Endothelial cell of umbilical vein (primary cell): ENCODE measurements around the gene CRTC1. TPM values are rescaled to one million over a fixed set of nuclear protein-coding genes. Genes with fewer than 3 reads are reported as not detected.

Source experiments
- BruUV-seq: library from RNA; stranded (reverse); fragments of 400-500 nt; replicated peaks from 2 replicates; lab custom pipeline; 2021; lab: Mats Ljungman, UMichigan
- CTCF ChIA-PET: fragments of 300-600, 350-600 bp; sonication (Branson Sonifier 250); formaldehyde crosslinking; loops from one replicate; lab custom pipeline; 2021; ENCODE audit warnings: antibody characterized with exemption, inconsistent platforms; lab: Charles Lee
- POLR2A ChIA-PET: fragments of 300-600, 350-600 bp; sonication (Branson Sonifier 250); formaldehyde crosslinking; loops from one replicate; lab custom pipeline; 2021; ENCODE audit warnings: antibody characterized with exemption, inconsistent platforms; lab: Charles Lee
- DNase-seq: peaks from one replicate; pipeline ENCODE4 v3.0.0-alpha.2; 2011; ENCODE audit warnings: low read depth, low spot score
- FAIRE-seq: peaks from 2 replicates; lab custom pipeline; 2011; peaks lifted over from hg19 to GRCh38; lab: Jason Lieb, UNC
- H2AFZ ChIP-seq: 2 replicates; pipeline ENCODE4 v1.6.0; 2012; ENCODE audit warnings: low read depth, low read length, control low read depth, inconsistent platforms
- H3K27ac ChIP-seq: 2 replicates; pipeline ENCODE4 v1.5.1; 2011; ENCODE audit warnings: low read depth, mild to moderate bottlenecking, control low read depth, low read length, moderate library complexity; ENCODE audit not compliant: insufficient read depth
- H3K27me3 ChIP-seq, 2 experiments: 2 replicates each; pipeline versions ENCODE4 v1.6.0 to v1.6.1; 2011; ENCODE audit warnings: low read length in 2 of 2, mixed read lengths in 1 of 2; ENCODE audit not compliant: control insufficient read depth in 2 of 2, insufficient read depth in 2 of 2
- H3K36me3 ChIP-seq, 2 experiments: 2 replicates in 1 of 2; 3 replicates in 1 of 2; pipeline ENCODE4 v1.5.1; 2011; ENCODE audit warnings: low read length in 2 of 2, mild to moderate bottlenecking in 1 of 2, moderate library complexity in 1 of 2; ENCODE audit not compliant: control insufficient read depth in 2 of 2, insufficient read depth in 2 of 2; ENCODE audit errors: extremely low read depth in 1 of 2
- H3K4me1 ChIP-seq: 3 replicates; pipeline ENCODE4 v1.5.1; 2011; ENCODE audit warnings: mild to moderate bottlenecking, low read length; ENCODE audit not compliant: control insufficient read depth, insufficient read depth; ENCODE audit errors: extremely low read depth
- H3K4me2 ChIP-seq: 2 replicates; pipeline ENCODE4 v1.6.1; 2011; ENCODE audit warnings: low read length, control low read depth, mixed read lengths; ENCODE audit not compliant: insufficient read depth
- H3K4me3 ChIP-seq, 3 experiments: fragments of 200-600 bp in 1 of 3; sonication (generic), shearing (Covaris generic) in 1 of 3; replicated peaks in 1 of 3; 2 replicates each; pipeline ENCODE4 v1.5.1; 2011 to 2016; ENCODE audit warnings: control low read depth in 3 of 3, low read length in 3 of 3, mild to moderate bottlenecking in 2 of 3, inconsistent platforms in 1 of 3, low read depth in 1 of 3, moderate library complexity in 1 of 3; ENCODE audit not compliant: insufficient read depth in 1 of 3
- H3K79me2 ChIP-seq: 2 replicates; pipeline ENCODE4 v1.6.0; 2012; ENCODE audit warnings: low read length, inconsistent platforms; ENCODE audit not compliant: control insufficient read depth, insufficient read depth
- H3K9ac ChIP-seq: replicated peaks from 2 replicates; pipeline ENCODE3; 2011; ENCODE audit warnings: low read length, control low read depth; ENCODE audit not compliant: insufficient read depth; ENCODE audit errors: extremely low read depth
- H3K9me1 ChIP-seq: replicated peaks from 3 replicates; pipeline ENCODE4 v1.6.0; 2011; ENCODE audit warnings: mild to moderate bottlenecking, low read length; ENCODE audit not compliant: control insufficient read depth, insufficient read depth; ENCODE audit errors: extremely low read depth
- H3K9me3 ChIP-seq: replicated peaks from 2 replicates; pipeline ENCODE4 v1.5.1; 2012; ENCODE audit warnings: low read length, inconsistent platforms; ENCODE audit not compliant: control insufficient read depth, insufficient read depth
- H4K20me1 ChIP-seq: replicated peaks from 2 replicates; pipeline ENCODE3; 2011; ENCODE audit warnings: mild to moderate bottlenecking, low read length; ENCODE audit not compliant: control insufficient read depth, insufficient read depth; ENCODE audit errors: extremely low read depth
- FOS ChIP-seq: IDR thresholded peaks from 2 replicates; pipeline ENCODE4 v1.6.1; 2011; ENCODE audit warnings: mild to moderate bottlenecking, low read length, moderate library complexity, borderline replicate concordance; ENCODE audit not compliant: insufficient read depth
- GATA2 ChIP-seq: IDR thresholded peaks from 2 replicates; pipeline ENCODE4 v1.7.0; 2011; ENCODE audit warnings: low read depth, mild to moderate bottlenecking, moderate library complexity, mixed read lengths, low read length; ENCODE audit not compliant: insufficient read length, insufficient read depth
- JUN ChIP-seq: IDR thresholded peaks from 2 replicates; pipeline ENCODE4 v1.6.1; 2011; ENCODE audit warnings: borderline replicate concordance, low read depth; ENCODE audit not compliant: insufficient read length, insufficient read depth
- MYC ChIP-seq: IDR thresholded peaks from one replicate; pipeline ENCODE4 v1.6.1; 2011; ENCODE audit warnings: mild to moderate bottlenecking, low read depth, low read length
- POLR2A ChIP-seq: IDR thresholded peaks from 2 replicates; pipeline ENCODE4 v1.6.1; 2012; ENCODE audit warnings: low read depth, mild to moderate bottlenecking, control low read depth, low read length
- POLR2AphosphoS5 ChIP-seq: IDR thresholded peaks from 2 replicates; pipeline ENCODE4 v1.6.1; 2012; ENCODE audit warnings: low read depth, mild to moderate bottlenecking, control low read depth, low read length, moderate library complexity; ENCODE audit not compliant: insufficient read depth
- dilution Hi-C: fragments of 300-500 bp; cut with MboI; formaldehyde crosslinking; loops from one replicate; pipeline ENCODE4 v1.15.0; 2019; ENCODE audit warnings: low sequenced_read_pairs; ENCODE audit not compliant: extremely low pct_ligation_motif_present
- intact Hi-C: fragments of 100-400 bp; cut with micrococcal nuclease; formaldehyde crosslinking; loops from one replicate; pipeline ENCODE4 v1.10.0; 2022
- polyA plus RNA-seq, 4 experiments: library from polyadenylated mRNA; depleted of rRNA in 3 of 4; stranded (reverse) in 3 of 4; unstranded in 1 of 4; fragments of >200 nt; gene quantifications; 2 replicates each; pipeline versions ENCODE4 v1.2.1 to v1.2.3, GENCODE V29; 2011 to 2012; ENCODE audit warnings: missing spikeins in 1 of 4
- total RNA-seq: library from RNA; stranded (reverse); gene quantifications from 2 replicates; pipeline ENCODE4 v1.2.3, GENCODE V29; 2021
- TF ChIP-seq, protein P1 (sequence below), 2 donors: IDR thresholded peaks; 1 replicate in 1 of 2; 2 replicates in 1 of 2; pipeline ENCODE4 v1.5.1; 2011; ENCODE audit warnings: low read length in 2 of 2, mild to moderate bottlenecking in 2 of 2, moderate library complexity in 2 of 2, control low read depth in 1 of 2, inconsistent platforms in 1 of 2, low read depth in 1 of 2; ENCODE audit not compliant: insufficient read depth in 1 of 2; ENCODE audit errors: extremely low read depth in 1 of 2

CRTC1 gene
- total and polyA plus RNA-seq, 2 donors (not counting 3 experiments of a cell fraction or from before 2014, with no cell fraction given), result 4.2 to 11.4 TPM

DNA sequence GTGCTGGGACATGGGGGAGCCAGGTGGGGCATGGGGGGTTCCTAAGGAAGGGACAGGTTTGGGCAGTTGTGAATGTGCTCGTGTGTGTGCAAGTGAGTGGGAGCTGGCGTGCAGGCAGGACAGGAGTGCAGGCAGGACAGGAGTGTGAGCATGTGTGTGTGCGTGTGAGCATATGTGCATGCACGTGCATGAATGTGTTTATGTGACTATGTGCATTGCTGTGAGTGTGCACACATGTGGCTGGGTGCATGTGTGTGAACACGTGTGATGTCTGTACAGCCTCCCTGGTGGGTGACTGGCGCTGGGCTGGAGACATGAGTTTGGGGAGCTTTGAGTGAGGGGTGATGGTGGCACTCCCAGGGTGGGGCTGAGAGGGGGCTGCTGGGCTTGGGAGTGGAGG is 33.4 kb downstream of the CRTC1 start:
- H3K9me1 ChIP-seq, result no peaks in the 10 kb centered on the region
- no peak overlapping the region for H3K4me2 ChIP-seq
- no peaks in the 10 kb centered on the region for H3K4me1 ChIP-seq
- no peaks in the 10 kb centered on the region for H3K36me3 ChIP-seq
- no peak overlapping the region for H3K4me3 ChIP-seq
- H3K9me3 ChIP-seq, result no peaks in the 10 kb centered on the region
- dilution Hi-C loops (no loop called here), intact Hi-C loops (no loop called here)
- TF ChIP-seq JUN, result no peak
- TF ChIP-seq GATA2, result no peak
- TF ChIP-seq POLR2A, result no peak
- TF ChIP-seq FOS, result no peak
- TF ChIP-seq, protein P1, sequence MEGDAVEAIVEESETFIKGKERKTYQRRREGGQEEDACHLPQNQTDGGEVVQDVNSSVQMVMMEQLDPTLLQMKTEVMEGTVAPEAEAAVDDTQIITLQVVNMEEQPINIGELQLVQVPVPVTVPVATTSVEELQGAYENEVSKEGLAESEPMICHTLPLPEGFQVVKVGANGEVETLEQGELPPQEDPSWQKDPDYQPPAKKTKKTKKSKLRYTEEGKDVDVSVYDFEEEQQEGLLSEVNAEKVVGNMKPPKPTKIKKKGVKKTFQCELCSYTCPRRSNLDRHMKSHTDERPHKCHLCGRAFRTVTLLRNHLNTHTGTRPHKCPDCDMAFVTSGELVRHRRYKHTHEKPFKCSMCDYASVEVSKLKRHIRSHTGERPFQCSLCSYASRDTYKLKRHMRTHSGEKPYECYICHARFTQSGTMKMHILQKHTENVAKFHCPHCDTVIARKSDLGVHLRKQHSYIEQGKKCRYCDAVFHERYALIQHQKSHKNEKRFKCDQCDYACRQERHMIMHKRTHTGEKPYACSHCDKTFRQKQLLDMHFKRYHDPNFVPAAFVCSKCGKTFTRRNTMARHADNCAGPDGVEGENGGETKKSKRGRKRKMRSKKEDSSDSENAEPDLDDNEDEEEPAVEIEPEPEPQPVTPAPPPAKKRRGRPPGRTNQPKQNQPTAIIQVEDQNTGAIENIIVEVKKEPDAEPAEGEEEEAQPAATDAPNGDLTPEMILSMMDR (IDR thresholded peaks at IDR 0.05; ENCODE audit: extremely low read depth in 1 of 2, insufficient read depth in 1 of 2, low read depth in 1 of 2, low read length in 2 of 2), result no peak
- H3K9ac ChIP-seq, result no peak overlapping the region
- DNase-seq (no peak), FAIRE-seq (no peak)
- ChIA-PET POLR2A (no interaction called here), CTCF (interaction anchor here (0.9 to 1.5 kb wide), 2 partner anchors 15 to 130 kb away, joined by 3 to 4 read pairs; no protein-coding TSS in a partner anchor)
- H3K27ac ChIP-seq, result no peak overlapping the region
- H3K27me3 ChIP-seq, result no peaks in the 10 kb centered on the region
- H2AFZ ChIP-seq, result no peak overlapping the region
- H3K79me2 ChIP-seq, result no peaks in the 10 kb centered on the region
- H4K20me1 ChIP-seq, result no peaks in the 10 kb centered on the region
- BruUV-seq, result no TSS peak

DNA sequence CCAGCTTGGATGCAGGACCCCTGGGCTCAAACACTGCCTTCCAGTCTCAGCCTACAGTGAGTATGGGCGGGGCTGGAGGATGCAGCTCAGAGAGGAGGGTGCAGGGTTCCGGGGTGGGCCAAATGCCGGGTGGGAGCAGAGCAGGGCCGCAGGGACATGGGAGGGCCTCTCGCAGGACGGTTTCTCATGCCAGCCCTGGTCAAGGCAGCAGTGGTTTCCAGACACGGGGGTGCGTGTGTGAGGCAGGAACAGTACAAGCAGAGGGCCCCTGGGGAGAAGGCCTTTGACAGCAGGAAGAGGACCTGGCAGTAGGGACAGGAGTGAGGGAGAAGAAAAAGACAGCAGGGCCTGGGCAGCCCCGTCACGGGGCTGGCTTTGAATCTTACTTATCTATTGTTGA is 34.1 kb downstream of the CRTC1 start:
- POLR2A ChIA-PET, result interaction anchor here (0.6 kb wide), 1 partner anchor 158 kb away, joined by 4 read pairs; no protein-coding TSS in a partner anchor

More for the DNA sequence above, 34.1 kb downstream of the CRTC1 start:
- FAIRE-seq (no peak), DNase-seq (no peak)
- dilution Hi-C loops (no loop called here), intact Hi-C loops (no loop called here)
- no peaks in the 10 kb centered on the region for H3K36me3 ChIP-seq
- H3K27me3 ChIP-seq, result no peaks in the 10 kb centered on the region
- no peak overlapping the region for H3K4me3 ChIP-seq
- H4K20me1 ChIP-seq, result no peaks in the 10 kb centered on the region
- CTCF ChIA-PET, result interaction anchor here (0.9 kb wide), 1 partner anchor 130 kb away, joined by 3 read pairs; no protein-coding TSS in a partner anchor
- no peak overlapping the region for H2AFZ ChIP-seq
- no peak overlapping the region for H3K27ac ChIP-seq
- H3K9me3 ChIP-seq, result no peaks in the 10 kb centered on the region
- no peaks in the 10 kb centered on the region for H3K79me2 ChIP-seq
- no TSS peak for BruUV-seq
- H3K4me2 ChIP-seq, result no peak overlapping the region
- no peak for TF ChIP-seq MYC
- TF ChIP-seq JUN, result no peak
- no peak for TF ChIP-seq POLR2AphosphoS5
- no peak for TF ChIP-seq POLR2A
- TF ChIP-seq FOS, result no peak
- no peak overlapping the region for H3K9ac ChIP-seq
- no peaks in the 10 kb centered on the region for H3K4me1 ChIP-seq
- no peaks in the 10 kb centered on the region for H3K9me1 ChIP-seq
